ENCODE data around the gene PLXDC1.

Gene PLXDC1

DNA sequence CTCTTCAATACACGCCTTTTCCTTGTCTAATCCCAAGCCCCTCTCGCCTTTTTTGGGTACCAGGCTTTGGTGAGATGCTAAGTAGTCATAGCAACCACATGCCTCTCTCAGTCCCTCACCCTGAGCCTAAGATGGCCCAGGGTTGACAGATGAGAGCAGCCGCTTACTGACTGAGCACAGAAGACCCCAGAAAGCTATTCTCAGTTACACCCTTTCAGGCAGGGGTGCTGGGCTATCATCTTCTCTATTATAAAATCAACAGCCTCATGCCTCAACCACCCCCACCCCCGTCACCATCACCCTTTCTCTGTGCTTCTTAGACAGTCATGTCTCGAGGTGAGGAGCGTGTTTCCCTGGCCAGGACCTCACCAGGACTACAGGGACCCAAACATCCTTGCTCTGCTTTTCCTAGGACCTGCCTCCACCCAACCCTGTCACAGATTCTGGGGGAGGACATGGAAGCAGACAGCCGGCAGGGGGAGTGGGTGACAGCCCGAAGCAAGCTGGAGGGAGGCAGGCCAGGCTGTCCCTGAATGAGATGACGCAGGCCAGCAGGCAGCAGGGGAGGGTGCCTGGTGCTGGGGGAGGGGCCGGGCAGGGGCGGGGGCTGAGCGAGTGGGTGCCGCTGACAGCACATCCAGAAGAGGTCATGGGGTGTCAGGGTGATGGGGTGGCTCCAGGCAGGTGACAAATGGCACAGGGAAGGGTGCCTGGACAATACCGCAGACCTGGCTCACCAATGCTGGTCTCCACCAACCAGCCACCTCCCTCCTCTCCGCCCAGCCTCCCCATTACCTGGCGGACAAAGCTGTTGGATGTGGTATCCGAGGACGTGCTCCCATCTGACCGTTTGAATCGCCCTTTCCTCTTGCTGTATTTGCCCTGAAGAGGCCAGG is 42.9 kb upstream of the PLXDC1 start:
- H3K27me3 ChIP-seq (ENCODE audit: insufficient read depth, low read length) = no peaks in the 10 kb centered on the region
- H3K9me3 ChIP-seq (ENCODE audit: insufficient read depth, low read depth, low read length) = no peaks in the 10 kb centered on the region
- peak overlapping the region; percentile 24; the same call in 1 of the 2 replicates for H3K9ac ChIP-seq (ENCODE audit: low read depth, low read length)
- H3K4me3 ChIP-seq (ENCODE audit: low read length) = peak overlapping the region; percentile 85
- peak overlapping the region; percentile 12 for H3K27ac ChIP-seq (ENCODE audit: low read length)
- H3K36me3 ChIP-seq (ENCODE audit: insufficient read depth, low read depth, low read length) = peaks cover 32% of the 10 kb centered on the region
- peaks cover 12% of the 10 kb centered on the region; the same call in 1 of the 2 replicates for H3K4me1 ChIP-seq (ENCODE audit: insufficient read depth, low read length)

GRCh38 chr17:39193346-39193745 is 41.9 kb upstream of the PLXDC1 start:
- Histone ChIP-seq H3K4me3 (ENCODE audit: low read length) (no peak overlapping the region), H3K9ac (ENCODE audit: low read depth, low read length) (no peak overlapping the region), H3K27me3 (ENCODE audit: insufficient read depth, low read length) (no peaks in the 10 kb centered on the region), H3K4me1 (ENCODE audit: insufficient read depth, low read length) (peaks cover 10% of the 10 kb centered on the region; the same call in 1 of the 2 replicates), H3K36me3 (ENCODE audit: insufficient read depth, low read depth, low read length) (peaks cover 37% of the 10 kb centered on the region), H3K27ac (ENCODE audit: low read length) (no peak overlapping the region), H3K9me3 (ENCODE audit: insufficient read depth, low read depth, low read length) (no peaks in the 10 kb centered on the region)

GRCh38 chr17:39192901-39193300 is 41.5 kb upstream of the PLXDC1 start:
- Histone ChIP-seq H3K27ac (ENCODE audit: low read length) (no peak overlapping the region), H3K27me3 (ENCODE audit: insufficient read depth, low read length) (no peaks in the 10 kb centered on the region), H3K9ac (ENCODE audit: low read depth, low read length) (no peak overlapping the region), H3K36me3 (ENCODE audit: insufficient read depth, low read depth, low read length) (peaks cover 41% of the 10 kb centered on the region), H3K9me3 (ENCODE audit: insufficient read depth, low read depth, low read length) (no peaks in the 10 kb centered on the region), H3K4me3 (ENCODE audit: low read length) (no peak overlapping the region), H3K4me1 (ENCODE audit: insufficient read depth, low read length) (peaks cover 6% of the 10 kb centered on the region; the same call in 1 of the 2 replicates)

GRCh38 chr17:39191750-39192510 is 40.5 kb upstream of the PLXDC1 start:
- Histone ChIP-seq H3K9ac (ENCODE audit: low read depth, low read length) (no peak overlapping the region), H3K36me3 (ENCODE audit: insufficient read depth, low read depth, low read length) (peaks cover 51% of the 10 kb centered on the region)

GRCh38 chr17:39187152-39187830 is 35.9 kb upstream of the PLXDC1 start:
- Histone ChIP-seq H3K4me3 (ENCODE audit: low read length) (no peak overlapping the region), H3K9me3 (ENCODE audit: insufficient read depth, low read depth, low read length) (no peaks in the 10 kb centered on the region), H3K4me1 (ENCODE audit: insufficient read depth, low read length) (no peaks in the 10 kb centered on the region), H3K27me3 (ENCODE audit: insufficient read depth, low read length) (no peaks in the 10 kb centered on the region), H3K27ac (ENCODE audit: low read length) (no peak overlapping the region), H3K9ac (ENCODE audit: low read depth, low read length) (no peak overlapping the region), H3K36me3 (ENCODE audit: insufficient read depth, low read depth, low read length) (peaks cover 75% of the 10 kb centered on the region)

More at GRCh38 chr17:39191750-39192510, 40.5 kb upstream of the PLXDC1 start:
- H3K4me1 ChIP-seq (ENCODE audit: insufficient read depth, low read length) = peaks cover 5% of the 10 kb centered on the region; the same call in 1 of the 2 replicates
- no peaks in the 10 kb centered on the region for H3K27me3 ChIP-seq (ENCODE audit: insufficient read depth, low read length)
- no peak overlapping the region for H3K4me3 ChIP-seq (ENCODE audit: low read length)
- no peak overlapping the region for H3K27ac ChIP-seq (ENCODE audit: low read length)
- H3K9me3 ChIP-seq (ENCODE audit: insufficient read depth, low read depth, low read length) = no peaks in the 10 kb centered on the region

DNA sequence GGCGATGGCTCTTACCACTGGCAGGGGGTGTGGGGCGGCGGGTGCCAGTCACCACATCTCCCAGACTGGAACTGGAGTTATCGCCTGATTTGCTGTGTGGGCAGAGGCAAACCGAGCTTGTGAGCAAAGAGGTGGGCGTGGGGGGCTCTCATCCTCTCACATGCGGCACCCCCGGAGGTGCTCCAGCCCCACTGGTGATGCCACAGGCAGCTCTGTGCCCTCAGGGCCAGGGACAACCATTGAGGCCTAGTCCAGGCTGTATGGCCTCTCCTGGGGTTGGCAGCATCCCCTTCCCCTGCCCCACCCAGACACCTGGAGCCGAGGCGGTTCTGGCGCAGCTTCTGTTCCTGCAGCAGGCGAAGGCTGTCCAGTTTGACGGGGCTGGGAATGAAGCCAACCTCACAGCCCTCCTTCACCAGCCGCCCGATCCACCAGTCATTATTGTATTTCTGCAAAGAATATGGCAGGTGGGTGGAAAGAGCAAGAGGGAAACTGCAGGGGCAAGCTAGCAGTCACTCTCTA is 35.1 kb upstream of the PLXDC1 start:
- Histone ChIP-seq H3K9ac (ENCODE audit: low read depth, low read length) (no peak overlapping the region), H3K36me3 (ENCODE audit: insufficient read depth, low read depth, low read length) (peaks cover 67% of the 10 kb centered on the region), H3K27ac (ENCODE audit: low read length) (no peak overlapping the region), H3K4me1 (ENCODE audit: insufficient read depth, low read length) (no peaks in the 10 kb centered on the region), H3K9me3 (ENCODE audit: insufficient read depth, low read depth, low read length) (no peaks in the 10 kb centered on the region), H3K4me3 (ENCODE audit: low read length) (no peak overlapping the region), H3K27me3 (ENCODE audit: insufficient read depth, low read length) (no peaks in the 10 kb centered on the region)

DNA sequence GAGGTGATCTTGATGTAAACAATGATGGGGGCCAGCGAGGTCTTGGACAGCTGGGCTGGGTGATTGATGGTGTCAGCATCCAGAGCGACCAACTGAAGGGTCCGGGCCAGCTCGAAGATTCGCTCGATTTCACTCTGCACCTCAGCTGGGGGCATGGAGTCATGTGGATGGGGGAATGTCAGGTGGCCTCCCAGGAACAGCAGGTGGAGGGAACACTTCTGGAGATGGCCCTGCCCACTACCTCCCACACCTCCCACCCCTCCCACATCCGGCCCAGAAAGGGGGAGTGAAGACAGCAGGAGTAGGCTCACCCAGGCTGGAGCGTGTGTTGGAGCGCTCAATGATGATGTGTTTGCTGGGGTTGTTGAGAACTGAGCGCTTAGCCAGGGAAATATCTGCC is 32.3 kb upstream of the PLXDC1 start:
- Histone ChIP-seq H3K4me1 (ENCODE audit: insufficient read depth, low read length) (no peaks in the 10 kb centered on the region), H3K36me3 (ENCODE audit: insufficient read depth, low read depth, low read length) (peaks cover 66% of the 10 kb centered on the region), H3K4me3 (ENCODE audit: low read length) (no peak overlapping the region), H3K9ac (ENCODE audit: low read depth, low read length) (no peak overlapping the region), H3K27me3 (ENCODE audit: insufficient read depth, low read length) (no peaks in the 10 kb centered on the region), H3K9me3 (ENCODE audit: insufficient read depth, low read depth, low read length) (no peaks in the 10 kb centered on the region), H3K27ac (ENCODE audit: low read length) (no peak overlapping the region)

DNA sequence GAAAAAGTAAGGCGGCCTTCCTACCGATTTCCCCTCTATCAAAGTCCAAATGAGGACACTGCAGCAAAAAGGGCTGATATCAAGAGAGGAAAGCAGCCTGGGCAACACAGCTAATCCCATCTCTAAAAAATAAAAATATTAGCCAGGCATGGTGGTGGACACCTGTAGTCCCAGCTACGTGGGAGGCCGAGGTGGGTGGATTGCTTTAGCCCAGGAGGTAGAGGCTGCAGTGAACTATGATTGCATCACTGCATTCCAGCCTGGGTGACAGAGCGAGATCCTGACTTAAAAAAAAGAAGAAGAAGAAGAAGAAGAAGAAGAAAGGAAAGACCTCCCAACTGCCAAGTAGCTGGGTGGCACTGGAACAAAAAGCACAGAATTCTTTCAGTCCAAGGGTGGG is 31.6 kb upstream of the PLXDC1 start:
- Histone ChIP-seq H3K4me1 (ENCODE audit: insufficient read depth, low read length) (no peaks in the 10 kb centered on the region), H3K27me3 (ENCODE audit: insufficient read depth, low read length) (no peaks in the 10 kb centered on the region), H3K27ac (ENCODE audit: low read length) (no peak overlapping the region), H3K36me3 (ENCODE audit: insufficient read depth, low read depth, low read length) (peaks cover 64% of the 10 kb centered on the region), H3K9me3 (ENCODE audit: insufficient read depth, low read depth, low read length) (no peaks in the 10 kb centered on the region), H3K9ac (ENCODE audit: low read depth, low read length) (no peak overlapping the region), H3K4me3 (ENCODE audit: low read length) (no peak overlapping the region)

- peaks cover 59% of the 10 kb centered on the region for H3K36me3 ChIP-seq (ENCODE audit: insufficient read depth, low read depth, low read length)
- H3K27ac ChIP-seq (ENCODE audit: low read length) = no peak overlapping the region
- H3K9ac ChIP-seq (ENCODE audit: low read depth, low read length) = no peak overlapping the region
- H3K27me3 ChIP-seq (ENCODE audit: insufficient read depth, low read length) = no peaks in the 10 kb centered on the region
- H3K9me3 ChIP-seq (ENCODE audit: insufficient read depth, low read depth, low read length) = no peaks in the 10 kb centered on the region
- no peak overlapping the region for H3K4me3 ChIP-seq (ENCODE audit: low read length)
- H3K4me1 ChIP-seq (ENCODE audit: insufficient read depth, low read length) = no peaks in the 10 kb centered on the region; the same call in 1 of the 2 replicates
Observed at GRCh38 chr17:39181303-39181702, 29.9 kb upstream of the PLXDC1 start.

DNA sequence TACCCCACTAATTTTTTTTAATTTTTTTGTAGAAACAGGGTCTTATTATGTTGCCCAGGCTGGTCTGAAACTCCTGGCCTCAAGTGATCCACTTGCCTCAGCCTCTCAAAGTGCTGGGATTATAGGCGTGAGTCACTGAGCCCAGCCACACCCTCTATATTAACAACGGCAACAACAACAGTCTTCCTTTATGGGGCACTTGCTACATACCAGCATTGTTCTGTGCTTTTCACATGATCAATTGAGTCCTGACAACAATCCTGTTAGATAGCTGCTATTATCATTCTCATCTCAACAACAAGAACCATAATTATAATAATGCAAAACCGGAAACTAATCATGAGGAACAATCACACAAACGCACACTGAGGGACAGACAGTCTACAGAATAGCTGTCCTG is 27.1 kb upstream of the PLXDC1 start:
- Histone ChIP-seq H3K4me3 (ENCODE audit: low read length) (no peak overlapping the region), H3K9ac (ENCODE audit: low read depth, low read length) (no peak overlapping the region), H3K27me3 (ENCODE audit: insufficient read depth, low read length) (no peaks in the 10 kb centered on the region), H3K4me1 (ENCODE audit: insufficient read depth, low read length) (no peaks in the 10 kb centered on the region; the same call in 1 of the 2 replicates), H3K36me3 (ENCODE audit: insufficient read depth, low read depth, low read length) (peaks cover 38% of the 10 kb centered on the region), H3K27ac (ENCODE audit: low read length) (no peak overlapping the region), H3K9me3 (ENCODE audit: insufficient read depth, low read depth, low read length) (no peaks in the 10 kb centered on the region)

DNA sequence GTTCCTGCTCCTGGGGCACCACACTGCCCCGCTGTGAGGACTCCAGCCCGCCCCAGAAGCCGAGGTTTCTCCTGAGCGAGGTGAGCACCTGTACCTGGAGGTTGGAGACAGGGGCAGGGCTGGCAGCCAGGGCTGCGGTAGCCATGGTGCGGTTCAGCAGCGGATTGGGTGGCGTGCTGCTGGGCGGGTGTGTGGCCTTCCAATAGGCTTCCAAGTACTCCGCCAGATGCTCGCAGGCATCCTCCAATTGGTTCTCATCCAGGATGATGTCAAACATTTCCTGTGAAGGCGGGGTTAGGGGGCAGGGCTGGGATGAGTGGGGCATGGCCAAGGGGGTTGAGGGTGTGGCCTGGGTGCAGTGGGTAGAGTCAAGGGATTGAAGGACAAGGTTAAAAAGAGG is 25.8 kb upstream of the PLXDC1 start:
- H3K9ac ChIP-seq (ENCODE audit: low read depth, low read length) = no peak overlapping the region
- H3K27me3 ChIP-seq (ENCODE audit: insufficient read depth, low read length) = no peaks in the 10 kb centered on the region
- no peaks in the 10 kb centered on the region for H3K9me3 ChIP-seq (ENCODE audit: insufficient read depth, low read depth, low read length)
- H3K27ac ChIP-seq (ENCODE audit: low read length) = no peak overlapping the region
- no peak overlapping the region for H3K4me3 ChIP-seq (ENCODE audit: low read length)
- H3K4me1 ChIP-seq (ENCODE audit: insufficient read depth, low read length) = no peaks in the 10 kb centered on the region; the same call in 1 of the 2 replicates
- H3K36me3 ChIP-seq (ENCODE audit: insufficient read depth, low read depth, low read length) = peaks cover 28% of the 10 kb centered on the region

All from iPS-20b (cell line).